ENCODE results near the gene TRA2A.

DNA sequence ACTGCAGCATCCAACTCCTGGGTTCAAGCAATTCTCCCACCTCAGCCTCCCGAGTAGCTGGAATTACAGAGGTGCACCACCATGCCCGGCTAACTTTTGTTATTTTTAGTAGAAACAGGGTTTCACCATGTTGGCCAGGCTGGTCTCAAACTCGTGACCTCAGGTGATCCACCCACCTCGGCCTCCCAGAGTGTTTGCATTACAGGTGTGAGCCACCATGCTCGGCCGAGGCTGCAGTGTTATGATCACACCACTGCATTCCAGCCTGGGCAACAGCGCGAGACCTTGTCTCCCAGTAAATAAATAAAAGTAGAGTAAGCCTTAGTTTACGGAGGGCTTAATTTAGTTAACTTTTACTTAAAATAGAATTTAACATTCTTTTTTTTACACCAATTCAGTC is 37.8 kb downstream of the TRA2A start:
- TF ChIP-seq CTCF (IDR thresholded peaks at IDR 0.05): no peak
- TF ChIP-seq POLR2A (IDR thresholded peaks at IDR 0.05): no peak
